Measurements from ENCODE around the gene SLC39A11.
A peak's percentile ranks its signal among the peaks of the same experiment; 100 is the strongest.

Gene SLC39A11

GRCh38 chr17:72683506-72684404 is 408.7 kb downstream of the SLC39A11 start:
- peak; percentile 88 for DNase-seq (ENCODE audit: low read depth)

GRCh38 chr17:72682605-72683004 is 409.9 kb downstream of the SLC39A11 start:
- DNase-seq (ENCODE audit: low read depth) = no peak

- no peak for DNase-seq (ENCODE audit: low read depth)
These were observed 410.6 kb downstream of the SLC39A11 start for GRCh38 chr17:72681844-72682243.

DNA sequence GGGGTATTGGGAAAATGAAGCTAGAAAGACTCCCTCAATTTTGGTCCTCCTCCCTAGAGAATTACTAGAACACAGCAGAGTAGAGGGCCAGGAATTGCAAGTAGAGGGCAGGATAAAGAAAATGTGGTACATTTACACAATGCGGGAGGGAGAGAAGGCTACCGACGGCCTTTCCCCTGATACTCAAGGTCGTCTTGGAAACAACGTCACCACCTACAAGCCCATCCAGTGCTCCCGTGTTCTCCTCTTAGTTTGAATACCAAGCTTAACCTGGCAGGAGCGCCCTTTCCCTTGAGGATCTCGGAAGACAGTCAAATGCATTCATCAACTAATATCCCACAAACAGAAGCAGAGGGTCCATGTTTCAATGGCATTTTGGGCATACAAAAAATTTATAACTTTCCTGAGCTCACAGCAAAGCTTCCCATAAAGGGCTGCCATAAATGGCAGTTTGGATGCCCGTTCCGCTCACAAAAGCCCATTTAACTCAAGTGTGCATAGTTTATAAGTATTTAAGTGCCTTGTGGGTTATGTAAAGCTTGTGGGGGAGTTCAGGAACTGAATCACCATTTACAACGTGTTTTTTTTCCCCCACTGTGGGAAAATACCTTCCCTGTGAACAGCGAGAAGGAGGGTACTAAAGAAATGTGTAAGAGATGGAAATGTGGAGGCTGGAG is 414.6 kb downstream of the SLC39A11 start:
- DNase-seq (ENCODE audit: low read depth) = no peak

DNA sequence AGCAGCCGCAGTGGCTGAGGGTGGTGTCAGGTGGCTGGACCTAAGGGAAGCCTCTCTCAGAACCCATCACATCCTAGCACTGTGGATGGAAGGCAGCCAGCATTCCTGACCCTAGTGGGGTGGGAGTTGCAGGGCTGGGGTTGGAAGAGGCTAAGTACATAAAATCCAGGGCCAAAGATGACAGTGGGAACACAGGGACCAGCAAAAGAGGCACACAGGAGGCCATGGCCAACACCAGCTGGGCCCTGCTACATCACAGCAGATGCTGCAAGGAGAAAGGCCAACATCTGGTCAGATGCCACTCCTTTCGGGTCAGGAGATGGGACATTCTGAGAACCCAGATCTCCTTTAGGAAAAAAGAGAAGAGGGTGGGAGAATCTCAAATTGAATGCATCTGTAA is 415.4 kb downstream of the SLC39A11 start:
- DNase-seq (ENCODE audit: low read depth) = no peak

GRCh38 chr17:72672729-72673128 is 419.8 kb downstream of the SLC39A11 start:
- DNase-seq (ENCODE audit: low read depth) = no peak

GRCh38 chr17:72671016-72671415 is 421.5 kb downstream of the SLC39A11 start:
- DNase-seq (ENCODE audit: low read depth) = no peak

GRCh38 chr17:72667096-72668063 is 425.1 kb downstream of the SLC39A11 start:
- no peak for DNase-seq (ENCODE audit: low read depth)

DNA sequence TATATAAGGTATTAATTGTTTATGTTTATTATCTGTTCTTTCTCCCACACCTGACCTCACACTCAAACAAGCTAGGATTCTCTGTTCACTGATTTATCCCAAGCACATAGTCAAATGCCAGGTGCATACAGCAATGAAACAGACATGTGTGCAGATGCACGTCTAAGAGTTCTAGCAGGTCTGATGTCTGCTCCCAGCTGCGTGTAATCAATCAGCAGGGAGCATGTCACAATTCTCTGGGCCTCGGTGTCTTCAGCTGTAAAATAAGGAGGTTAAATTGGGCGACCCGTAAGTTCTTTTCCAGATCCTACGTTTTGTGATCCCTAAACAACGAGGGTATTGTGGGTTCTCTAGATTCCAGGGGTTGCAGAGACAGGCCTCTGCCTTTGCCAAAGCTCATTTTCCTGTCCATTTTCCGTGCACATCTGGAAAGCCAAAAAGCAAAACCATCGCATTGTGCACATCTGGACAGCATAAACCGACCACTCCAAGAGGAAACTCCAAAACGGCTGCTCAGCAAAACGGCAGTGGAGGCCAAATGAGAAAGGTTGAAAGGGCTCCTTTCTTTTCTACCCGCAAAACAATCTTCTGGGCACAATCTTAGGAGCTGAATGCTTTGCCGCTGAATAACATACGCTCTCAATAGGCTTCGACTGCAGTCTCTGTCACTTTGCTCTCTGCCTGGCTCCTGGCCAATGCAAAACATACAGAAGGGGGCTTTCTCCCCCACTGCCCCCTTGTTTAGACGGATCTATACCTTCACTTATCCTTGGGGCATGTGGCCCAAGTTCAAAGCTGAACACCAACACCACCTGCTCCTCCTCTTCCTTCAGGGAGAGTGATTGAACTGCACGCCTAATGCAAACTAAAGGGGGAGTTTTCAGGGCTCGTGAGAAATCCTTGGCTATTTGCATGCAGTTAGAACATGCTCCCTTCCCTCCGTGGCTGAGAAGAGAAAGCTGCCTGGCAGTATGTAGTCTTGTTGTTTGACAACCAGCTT is 426.3 kb downstream of the SLC39A11 start:
- DNase-seq (ENCODE audit: low read depth) = no peak

DNA sequence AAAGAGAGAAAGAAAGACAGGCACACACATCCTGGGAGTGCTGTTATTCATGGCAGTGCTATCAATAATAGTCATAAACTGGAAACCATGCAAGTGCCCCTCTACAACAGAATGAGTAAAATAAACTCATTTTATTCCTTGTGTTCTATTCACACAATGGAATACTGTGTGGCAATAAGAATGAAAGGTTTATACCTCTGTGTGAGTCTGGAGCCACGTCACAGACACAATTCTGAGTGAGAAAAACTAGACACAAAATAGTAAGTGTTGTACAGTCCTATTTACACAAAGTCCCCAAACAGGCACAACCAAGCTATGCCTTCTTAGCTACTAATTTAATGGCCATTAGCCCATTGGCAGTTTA is 429.7 kb downstream of the SLC39A11 start:
- DNase-seq (ENCODE audit: low read depth) = no peak

DNA sequence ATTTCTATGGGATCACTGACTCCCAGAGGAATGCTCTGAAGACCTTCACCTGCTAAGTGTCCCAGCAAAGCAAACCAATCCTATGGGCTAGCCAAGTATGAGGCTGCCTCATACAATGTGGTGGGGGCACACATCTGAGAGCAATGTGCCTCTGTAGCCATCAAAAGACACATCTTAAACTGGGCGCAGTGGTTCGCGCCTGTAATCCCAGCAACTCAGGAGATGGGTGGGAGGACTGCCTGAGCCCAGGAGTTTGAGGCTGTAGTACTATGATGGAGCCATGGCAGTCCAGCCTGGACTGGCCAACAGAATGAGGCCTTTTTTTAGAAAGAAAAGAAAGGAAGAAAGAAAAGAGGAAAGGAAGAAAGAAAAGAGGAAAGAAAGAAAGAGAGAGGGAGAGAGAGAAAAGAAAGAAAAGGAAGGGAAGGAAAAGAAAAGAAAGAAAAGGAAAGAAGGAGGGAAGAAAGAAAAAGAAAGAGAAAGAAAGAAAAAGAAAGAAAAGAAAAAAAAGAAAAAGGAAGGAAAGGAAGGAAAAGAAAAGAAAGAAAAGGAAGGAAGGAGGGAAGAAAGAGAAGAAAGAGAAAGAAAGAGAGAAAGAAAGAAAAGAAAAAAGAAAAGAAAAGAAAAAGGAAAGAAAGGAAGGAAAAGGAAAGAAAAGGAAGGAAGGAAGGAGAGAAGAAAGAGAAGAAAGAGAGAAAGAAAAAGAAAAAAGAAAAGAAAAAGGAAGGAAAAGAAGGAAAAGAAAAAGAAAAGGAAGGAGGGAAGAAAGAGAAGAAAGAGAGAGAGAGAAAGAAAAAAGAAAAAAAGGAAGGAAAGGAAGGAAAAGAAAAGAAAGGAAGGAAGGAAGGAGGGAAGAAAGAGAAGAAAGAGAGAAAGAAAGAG is 430.3 kb downstream of the SLC39A11 start:
- DNase-seq (ENCODE audit: low read depth) = no peak

DNA sequence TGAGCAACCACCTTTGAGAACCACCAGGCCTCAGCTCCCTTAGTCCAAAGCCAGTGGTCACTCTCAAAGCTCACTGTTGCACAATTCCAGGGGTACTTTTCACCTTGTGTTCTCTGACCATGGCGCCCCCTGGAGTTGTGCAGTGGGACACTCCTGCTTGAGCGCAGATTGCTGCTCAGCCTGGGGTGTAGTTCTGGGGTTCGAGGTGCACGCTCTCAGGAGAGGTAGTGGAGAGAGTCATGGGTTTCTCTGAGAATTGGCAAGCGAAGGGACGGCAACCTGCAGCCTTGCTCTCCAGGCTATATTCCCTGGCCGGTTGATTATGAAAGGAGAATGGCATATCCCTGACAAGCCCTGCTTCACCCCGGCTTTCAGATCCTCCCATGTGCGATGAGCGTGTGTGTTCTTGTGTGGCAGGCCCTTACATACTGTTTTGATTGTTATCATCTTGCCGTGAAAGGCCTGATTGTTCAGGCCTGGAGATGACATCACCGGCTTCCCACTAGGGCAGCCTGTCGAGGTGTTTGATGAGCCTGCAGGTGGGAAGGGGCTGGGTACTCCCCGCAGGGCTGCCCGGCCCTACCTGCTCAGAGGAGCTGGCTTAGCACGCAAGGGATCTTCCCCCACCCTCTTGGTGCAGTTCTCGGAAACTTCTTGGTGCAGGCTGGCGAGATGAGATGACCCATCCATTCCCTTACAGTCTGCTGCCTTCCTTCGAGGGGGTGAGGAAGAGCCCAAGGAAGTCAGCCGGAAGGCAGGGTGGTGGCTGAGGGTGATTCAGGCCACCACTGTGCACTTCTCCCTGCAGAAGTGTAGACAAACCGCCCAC is 431.2 kb downstream of the SLC39A11 start:
- DNase-seq (ENCODE audit: low read depth) = no peak

GRCh38 chr17:72660274-72661115 is 432.0 kb downstream of the SLC39A11 start:
- DNase-seq (ENCODE audit: low read depth) = no peak

GRCh38 chr17:72659811-72660210 is 432.7 kb downstream of the SLC39A11 start:
- DNase-seq (ENCODE audit: low read depth) = no peak

GRCh38 chr17:72658675-72659074 is 433.8 kb downstream of the SLC39A11 start:
- DNase-seq (ENCODE audit: low read depth) = no peak

GRCh38 chr17:72657467-72658317 is 434.8 kb downstream of the SLC39A11 start:
- DNase-seq (ENCODE audit: low read depth) = no peak

GRCh38 chr17:72656130-72656763 is 436.2 kb downstream of the SLC39A11 start:
- no peak for DNase-seq (ENCODE audit: low read depth)
